Measurements from ENCODE around the gene C10orf53. TPM values are rescaled to one million over a fixed set of nuclear protein-coding genes. Genes with fewer than 3 reads are reported as not detected.

C10orf53 gene
- total RNA-seq, 1 donor from 2014 or later = not detected

GRCh38 chr10:49733866-49734265 lies 54.4 kb downstream of the C10orf53 start:
- Histone ChIP-seq H2AFZ (replicated peaks) (no peak overlapping the region), H3K9me3 (ENCODE audit: low read depth) (no peaks in the 10 kb centered on the region), H3K9ac (no peak overlapping the region), H3K4me3 (no peak overlapping the region), H3F3A (ENCODE audit: low read depth) (no peaks in the 10 kb centered on the region), H3K36me3 (no peaks in the 10 kb centered on the region), H4K20me1 (ENCODE audit: low read depth) (no peaks in the 10 kb centered on the region), H3K4me2 (no peak overlapping the region), H3K27ac (no peak overlapping the region), H3K27me3 (no peaks in the 10 kb centered on the region), H3K79me2 (ENCODE audit: low read depth) (no peaks in the 10 kb centered on the region), H3K4me1 (no peaks in the 10 kb centered on the region)
- Mint-ChIP-seq H3K4me1 (no peaks in the 10 kb centered on the region), H3K27ac (no peak overlapping the region), H3K27me3 (ENCODE audit: insufficient read depth, low read depth) (peaks cover under 1% of the 10 kb centered on the region), H3K9me3 (peaks cover 2% of the 10 kb centered on the region), H3K4me3 (no peak overlapping the region), H3K36me3 (peaks cover 2% of the 10 kb centered on the region)
- TF ChIP-seq EZH2 (IDR thresholded peaks at IDR 0.05) = no peak
- no peak for TF ChIP-seq EZH2phosphoT487 (IDR thresholded peaks at IDR 0.05)
- TF ChIP-seq CTCF (IDR thresholded peaks at IDR 0.05) = no peak
- no peak for DNase-seq (ENCODE audit: low spot score)

- Mint-ChIP-seq H3K4me1 (no peaks in the 10 kb centered on the region), H3K4me3 (no peak overlapping the region), H3K9me3 (peaks cover 2% of the 10 kb centered on the region), H3K36me3 (peaks cover 2% of the 10 kb centered on the region), H3K27ac (no peak overlapping the region), H3K27me3 (ENCODE audit: insufficient read depth, low read depth) (peaks cover 2% of the 10 kb centered on the region)
- Histone ChIP-seq H3F3A (ENCODE audit: low read depth) (no peaks in the 10 kb centered on the region), H3K9ac (no peak overlapping the region), H3K4me1 (no peaks in the 10 kb centered on the region), H3K79me2 (ENCODE audit: low read depth) (no peaks in the 10 kb centered on the region), H4K20me1 (ENCODE audit: low read depth) (no peaks in the 10 kb centered on the region), H3K4me3 (no peak overlapping the region), H3K9me3 (ENCODE audit: low read depth) (no peaks in the 10 kb centered on the region), H3K36me3 (no peaks in the 10 kb centered on the region), H2AFZ (replicated peaks) (no peak overlapping the region), H3K27ac (no peak overlapping the region), H3K27me3 (no peaks in the 10 kb centered on the region), H3K4me2 (no peak overlapping the region)
- TF ChIP-seq EZH2 (IDR thresholded peaks at IDR 0.05) = no peak
- TF ChIP-seq CTCF (IDR thresholded peaks at IDR 0.05) = no peak
- no peak for TF ChIP-seq EZH2phosphoT487 (IDR thresholded peaks at IDR 0.05)
- DNase-seq (ENCODE audit: low spot score) = no peak
These were observed 55.2 kb downstream of the C10orf53 start for GRCh38 chr10:49734676-49735075.

GRCh38 chr10:49735161-49735560 lies 55.7 kb downstream of the C10orf53 start:
- no peak overlapping the region for H3K27ac Mint-ChIP-seq
- H3K27me3 ChIP-seq = no peaks in the 10 kb centered on the region
- H3K4me1 ChIP-seq = no peaks in the 10 kb centered on the region
- H3F3A ChIP-seq (ENCODE audit: low read depth) = no peaks in the 10 kb centered on the region
- H3K4me3 ChIP-seq = no peak overlapping the region
- H3K36me3 ChIP-seq = no peaks in the 10 kb centered on the region
- H3K27me3 Mint-ChIP-seq (ENCODE audit: insufficient read depth, low read depth) = peaks cover 5% of the 10 kb centered on the region
- H3K9ac ChIP-seq = no peak overlapping the region
- H3K36me3 Mint-ChIP-seq = peaks cover 2% of the 10 kb centered on the region
- H3K4me1 Mint-ChIP-seq = no peaks in the 10 kb centered on the region
- no peak overlapping the region for H3K4me3 Mint-ChIP-seq
- no peak for TF ChIP-seq CTCF (IDR thresholded peaks at IDR 0.05)
- no peak for TF ChIP-seq EZH2 (IDR thresholded peaks at IDR 0.05)
- no peak for TF ChIP-seq EZH2phosphoT487 (IDR thresholded peaks at IDR 0.05)
- H2AFZ ChIP-seq (replicated peaks) = no peak overlapping the region
- H3K4me2 ChIP-seq = no peak overlapping the region
- no peak for DNase-seq (ENCODE audit: low spot score)
- no peaks in the 10 kb centered on the region for H3K9me3 Mint-ChIP-seq
- H3K27ac ChIP-seq = no peak overlapping the region
- H3K9me3 ChIP-seq (ENCODE audit: low read depth) = no peaks in the 10 kb centered on the region
- no peaks in the 10 kb centered on the region for H3K79me2 ChIP-seq (ENCODE audit: low read depth)
- no peaks in the 10 kb centered on the region for H4K20me1 ChIP-seq (ENCODE audit: low read depth)
